K562 (cell line): Measurements from ENCODE around the gene SHB. TPM values are rescaled to one million over a fixed set of nuclear protein-coding genes. Genes with fewer than 3 reads are reported as not detected.

ENCODE experiments used
- ATAC-seq: fragments of 200-7000 bp; cut with Tn5 transposase; 3 replicates; pipeline ENCODE4 v1.9.1; 2020; ENCODE audit warnings: moderate library complexity
- BruUV-seq: library from RNA; stranded (reverse); fragments of 400-500 nt; replicated peaks from 2 replicates; lab custom pipeline; 2021; lab: Mats Ljungman, UMichigan
- CTCF ChIA-PET: fragments of 300-600 bp; formaldehyde crosslinking; extraction: SDS; loops from one replicate; lab custom pipeline; 2021; ENCODE audit warnings: low intra/inter-chr PET ratio; lab: Yijun Ruan, JAX
- POLR2A ChIA-PET: fragments of 300-600, 350-650 bp; sonication (Branson Sonifier 250); formaldehyde crosslinking; extraction: SDS; loops from one replicate; lab custom pipeline; 2021; ENCODE audit warnings: antibody characterized with exemption, inconsistent platforms; lab: Yijun Ruan, JAX
- DNase-seq, 4 experiments: peaks; one replicate each; pipeline versions ENCODE4 v3.0.0 to v3.0.0-alpha.2; 2011 to 2018; ENCODE audit warnings: low spot score in 3 of 4, mixed read lengths in 3 of 4; ENCODE audit errors: extremely low read depth in 1 of 4
- FAIRE-seq: peaks from 2 replicates; lab custom pipeline; 2011; peaks lifted over from hg19 to GRCh38; lab: Jason Lieb, UNC
- H2AFZ ChIP-seq: 2 replicates; pipeline ENCODE4 v1.6.0; 2011; ENCODE audit warnings: low read depth, low read length, control low read depth, inconsistent platforms
- H3K27ac ChIP-seq: fragments of 200-600 bp; 3 replicates; pipeline ENCODE4 v1.8.0; 2011; ENCODE audit warnings: low read depth, mild to moderate bottlenecking, control low read depth, inconsistent platforms, low read length, moderate library complexity, mixed read lengths; ENCODE audit errors: extremely low read depth
- H3K27me3 ChIP-seq, 2 experiments: fragments of 300-600 bp in 1 of 2; 2 replicates in 1 of 2; 3 replicates in 1 of 2; pipeline versions ENCODE4 v1.6.0 to v1.8.0; 2011; ENCODE audit warnings: inconsistent platforms in 2 of 2, low read length in 2 of 2, mild to moderate bottlenecking in 1 of 2, mixed read lengths in 1 of 2, moderate library complexity in 1 of 2; ENCODE audit not compliant: control insufficient read depth in 2 of 2, insufficient read depth in 2 of 2
- H3K36me3 ChIP-seq: fragments of 300-600 bp; 3 replicates; pipeline ENCODE4 v1.8.0; 2011; ENCODE audit warnings: mild to moderate bottlenecking, low read length, inconsistent platforms; ENCODE audit not compliant: control insufficient read depth, insufficient read depth
- H3K4me1 ChIP-seq, 2 experiments: fragments of 200-600 bp in 1 of 2; replicated peaks in 1 of 2; 2 replicates in 1 of 2; 3 replicates in 1 of 2; pipeline versions ENCODE4 v1.5.1 to v1.8.0; 2011; ENCODE audit warnings: inconsistent platforms in 2 of 2, low read length in 2 of 2, mild to moderate bottlenecking in 1 of 2, mixed read lengths in 1 of 2, moderate library complexity in 1 of 2; ENCODE audit not compliant: control insufficient read depth in 2 of 2, insufficient read depth in 2 of 2
- H3K4me2 ChIP-seq: 2 replicates; pipeline ENCODE4 v1.6.1; 2011; ENCODE audit warnings: low read length, control low read depth, inconsistent platforms, mixed read lengths; ENCODE audit not compliant: insufficient read depth
- H3K4me3 ChIP-seq: fragments of 200-600 bp; sonication (generic), shearing (Covaris generic); 2 replicates; pipeline ENCODE4 v1.5.1; 2016; ENCODE audit warnings: control low read depth, inconsistent platforms
- H3K79me2 ChIP-seq: fragments of 200-600 bp; 3 replicates; pipeline ENCODE4 v1.8.0; 2011; ENCODE audit warnings: low read length, inconsistent platforms; ENCODE audit not compliant: control insufficient read depth, insufficient read depth
- H3K9ac ChIP-seq, 2 experiments: 2 replicates each; pipeline versions ENCODE4 v1.6.0 to v1.6.1; 2011; ENCODE audit warnings: low read depth in 2 of 2, low read length in 2 of 2, control low read depth in 1 of 2, inconsistent platforms in 1 of 2, mild to moderate bottlenecking in 1 of 2, mixed read lengths in 1 of 2; ENCODE audit not compliant: insufficient read depth in 1 of 2
- H3K9me1 ChIP-seq: one replicate; pipeline ENCODE4 v1.6.0; 2011; ENCODE audit warnings: inconsistent platforms, mild to moderate bottlenecking, low read length, moderate library complexity; ENCODE audit not compliant: control insufficient read depth, insufficient read depth
- H3K9me3 ChIP-seq: replicated peaks from 2 replicates; pipeline ENCODE4 v1.5.1; 2011; ENCODE audit warnings: low read depth, low read length, inconsistent platforms; ENCODE audit not compliant: control insufficient read depth, insufficient read depth
- H4K20me1 ChIP-seq: replicated peaks from 2 replicates; pipeline ENCODE4 v1.6.1; 2011; ENCODE audit warnings: low read length, inconsistent platforms, mixed read lengths; ENCODE audit not compliant: control insufficient read depth, insufficient read depth
- RAD51 ChIP-seq: fragments of 450-650 bp; IDR thresholded peaks from 2 replicates; pipeline ENCODE4 v1.7.1; 2016; ENCODE audit warnings: low read depth, mild to moderate bottlenecking, borderline replicate concordance
- ZBTB33 ChIP-seq: sonication (generic); formaldehyde crosslinking; IDR thresholded peaks from 2 replicates; pipeline ENCODE4 v1.8.1; 2023; ENCODE audit warnings: mild to moderate bottlenecking, missing genetic modification reagents
- ZNF318 ChIP-seq, 2 experiments: fragments of 450-650 bp; IDR thresholded peaks; 2 replicates each; pipeline ENCODE4 v1.6.1; 2016; ENCODE audit warnings: mild to moderate bottlenecking in 2 of 2, borderline replicate concordance in 1 of 2, low read depth in 1 of 2, moderate library complexity in 1 of 2
- ZNF384 ChIP-seq: IDR thresholded peaks from 2 replicates; pipeline ENCODE4 v1.6.1; 2012; ENCODE audit warnings: low read depth, low read length, improper control_type of control experiment
- WGBS: fragments of 100-300 bp; shearing (Covaris generic); methylation state at CpG from one replicate; pipeline ENCODE4 v1.1.6; 2016; ENCODE audit warnings: low coverage, mixed read lengths; ENCODE audit not compliant: insufficient coverage; ENCODE audit errors: missing lambda C conversion rate; 5-methylcytosine and 5-hydroxymethylcytosine counted together
- in situ Hi-C: fragments of 300-500 bp; cut with MboI; formaldehyde crosslinking; loops from 4 replicates; pipeline ENCODE4 v1.15.0; 2018; ENCODE audit warnings: inconsistent platforms, mixed read lengths
- intact Hi-C: fragments of 100-400 bp; cut with micrococcal nuclease; formaldehyde crosslinking; loops from 2 replicates; pipeline ENCODE4 v1.14.2; 2022
- polyA plus RNA-seq, 8 experiments: library from polyadenylated mRNA; depleted of rRNA in 4 of 8; stranded (reverse) in 5 of 8; unstranded in 3 of 8; fragments of >200 nt; fragmentation: Nextera tagmentation in 2 of 8; fragmentation: Illumina TruSeq in 1 of 8; extraction: Ambion mirVana in 2 of 8; extraction: Trizol in 1 of 8; gene quantifications; 2 replicates each; pipeline versions ENCODE4 v1.2.1 to v1.2.3, GENCODE V29; 2011 to 2014; ENCODE audit warnings: inconsistent platforms in 1 of 8, missing spikeins in 1 of 8
- total RNA-seq, 7 experiments: library from RNA; depleted of rRNA in 6 of 7; stranded (reverse); fragments of >200 nt in 6 of 7; fragmentation: Illumina TruSeq in 2 of 7; extraction: Trizol in 2 of 7; gene quantifications; 2 replicates each; pipeline versions ENCODE4 v1.2.1 to v1.2.3, GENCODE V29; 2011 to 2021; ENCODE audit warnings: low replicate concordance in 1 of 7
- TF ChIP-seq, protein P1 (sequence below): sonication (generic); formaldehyde crosslinking; IDR thresholded peaks from 2 replicates; pipeline ENCODE4 v1.8.0; 2022; ENCODE audit warnings: mild to moderate bottlenecking, missing genetic modification reagents, borderline replicate concordance

The SHB gene
- total and polyA plus RNA-seq, 9 of the 15 experiments (the other 6 are each of a cell fraction or from before 2014, with no cell fraction given), result 0.78 to 16.0 (median 5.3) TPM

- Histone ChIP-seq H3K27me3 (no peaks in the 10 kb centered on the region), H3K79me2 (no peaks in the 10 kb centered on the region; the same call in 2 of the 3 replicates), H3K4me1 (peaks cover 30 to 33% of the 10 kb centered on the region in 2 experiments), H3K9me1 (no peaks in the 10 kb centered on the region), H3K36me3 (no peaks in the 10 kb centered on the region), H3K27ac (no peak overlapping the region), H4K20me1 (peaks cover 8% of the 10 kb centered on the region; the same call in 1 of the 2 replicates), H3K9me3 (no peaks in the 10 kb centered on the region), H2AFZ (no peak overlapping the region), H3K9ac (peak overlapping the region in 1 of 2 experiments; percentile 66; a peak in 2 of 4 replicates), H3K4me2 (no peak overlapping the region), H3K4me3 (no peak overlapping the region)
- CTCF ChIA-PET, result no interaction called here
- ATAC-seq (peak; percentile 8; the same call in 1 of the 3 replicates), FAIRE-seq (peak; percentile 52), DNase-seq (no peak)
- no TSS peak for BruUV-seq
- 39% methylated on average over 14 of the region's 15 CpGs for WGBS
- POLR2A ChIA-PET, result interaction anchor here (0.7 to 1.3 kb wide), 2 partner anchors 46 to 66 kb away, joined by 3 to 5 read pairs; no protein-coding TSS in a partner anchor
- intact Hi-C loops, result loop anchor here (5.0 kb wide), 1 partner anchor 53 kb away; no protein-coding TSS in a partner anchor
- in situ Hi-C loops, result no loop called here
- TF ChIP-seq ZNF384 (peak; percentile 47), ZBTB33 (CRISPR knock-in tag) (peak; percentile 87), RAD51 (no peak), ZNF318 (IDR thresholded peaks at IDR 0.05; ENCODE audit: borderline replicate concordance in 1 of 2, low read depth in 1 of 2) (no peak)
- TF ChIP-seq, protein P1, sequence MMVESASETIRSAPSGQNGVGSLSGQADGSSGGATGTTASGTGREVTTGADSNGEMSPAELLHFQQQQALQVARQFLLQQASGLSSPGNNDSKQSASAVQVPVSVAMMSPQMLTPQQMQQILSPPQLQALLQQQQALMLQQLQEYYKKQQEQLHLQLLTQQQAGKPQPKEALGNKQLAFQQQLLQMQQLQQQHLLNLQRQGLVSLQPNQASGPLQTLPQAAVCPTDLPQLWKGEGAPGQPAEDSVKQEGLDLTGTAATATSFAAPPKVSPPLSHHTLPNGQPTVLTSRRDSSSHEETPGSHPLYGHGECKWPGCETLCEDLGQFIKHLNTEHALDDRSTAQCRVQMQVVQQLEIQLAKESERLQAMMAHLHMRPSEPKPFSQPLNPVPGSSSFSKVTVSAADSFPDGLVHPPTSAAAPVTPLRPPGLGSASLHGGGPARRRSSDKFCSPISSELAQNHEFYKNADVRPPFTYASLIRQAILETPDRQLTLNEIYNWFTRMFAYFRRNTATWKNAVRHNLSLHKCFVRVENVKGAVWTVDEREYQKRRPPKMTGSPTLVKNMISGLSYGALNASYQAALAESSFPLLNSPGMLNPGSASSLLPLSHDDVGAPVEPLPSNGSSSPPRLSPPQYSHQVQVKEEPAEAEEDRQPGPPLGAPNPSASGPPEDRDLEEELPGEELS (CRISPR knock-in tag), result peak; percentile 60; the same call in 1 of the 2 replicates
These were observed 74.2 kb downstream of the SHB start for GRCh38 chr9:37994639-37995347.
